Posterior vena cava (tissue), 2 donors: Measurements from ENCODE around the gene PEAK1. TPM values are rescaled to one million over a fixed set of nuclear protein-coding genes. Genes with fewer than 3 reads are reported as not detected.
"Not testable (repeated sequence)": the region's sequence is repeated elsewhere in the genome, so short reads cannot be mapped to it uniquely, and the experiment has no call there.

Experiments
- DNase-seq: peaks from one replicate; pipeline ENCODE4 v3.0.0-alpha.2; 2020; ENCODE audit warnings: low spot score
- intact Hi-C, 2 donors: fragments of 100-400 bp; cut with DNase I; formaldehyde crosslinking; loops; one replicate each; pipeline versions ENCODE4 v1.14.1 to v1.14.2; 2022 to 2023
- total RNA-seq, 2 donors: library from RNA; stranded (reverse); fragmentation: NEBNext Ultra II Directional; extraction: Animal tissue kit (Norgen Biotek cat#: 25700); gene quantifications; one replicate each; pipeline ENCODE4 v1.2.1, GENCODE V29; 2021
- donor health status: DM: yes; HTN: yes; CAD: no.
- donor health status: DM: yes; HTN: yes; CAD: no.

The PEAK1 gene
- total RNA-seq, 2 donors from 2014 or later = 78.6 to 101 TPM

DNA sequence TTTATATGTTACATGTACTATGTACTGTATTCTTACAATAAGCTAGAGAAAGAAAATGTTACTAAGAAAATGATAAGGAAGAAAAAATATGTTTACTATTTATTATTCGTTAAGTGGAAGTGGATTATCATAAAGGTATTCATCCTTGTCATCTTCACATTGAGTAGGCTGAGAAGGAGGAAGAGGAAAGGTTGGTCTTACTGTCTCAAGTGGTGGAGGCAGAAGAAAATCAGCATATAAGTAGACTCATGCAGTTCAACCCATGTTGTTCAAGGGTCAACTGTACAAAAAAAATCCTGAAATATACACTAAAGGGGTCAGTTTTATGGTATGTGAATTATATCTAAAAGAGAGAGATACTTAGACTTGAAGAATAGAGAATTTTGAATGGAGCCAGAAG, 6.5 kb upstream of the PEAK1 start:
- intact Hi-C loops = no loop called here
- no peak for DNase-seq

GRCh38 chr15:77425104-77425503, 5.2 kb upstream of the PEAK1 start:
- intact Hi-C loops = no loop called here
- DNase-seq = no peak

- DNase-seq = no peak
- intact Hi-C loops = no loop called here
These were observed 1.4 kb upstream of the PEAK1 start for GRCh38 chr15:77421370-77421700.

GRCh38 chr15:77420610-77421369, 886 bp upstream of the PEAK1 start, which contains the start of gene HMG20A:
HMG20A (plus strand) TSS chr15:77420888; CDS start chr15:77458408, 37,520 bp downstream.
- intact Hi-C loops = no loop called here
- DNase-seq = peak; percentile 83

DNA sequence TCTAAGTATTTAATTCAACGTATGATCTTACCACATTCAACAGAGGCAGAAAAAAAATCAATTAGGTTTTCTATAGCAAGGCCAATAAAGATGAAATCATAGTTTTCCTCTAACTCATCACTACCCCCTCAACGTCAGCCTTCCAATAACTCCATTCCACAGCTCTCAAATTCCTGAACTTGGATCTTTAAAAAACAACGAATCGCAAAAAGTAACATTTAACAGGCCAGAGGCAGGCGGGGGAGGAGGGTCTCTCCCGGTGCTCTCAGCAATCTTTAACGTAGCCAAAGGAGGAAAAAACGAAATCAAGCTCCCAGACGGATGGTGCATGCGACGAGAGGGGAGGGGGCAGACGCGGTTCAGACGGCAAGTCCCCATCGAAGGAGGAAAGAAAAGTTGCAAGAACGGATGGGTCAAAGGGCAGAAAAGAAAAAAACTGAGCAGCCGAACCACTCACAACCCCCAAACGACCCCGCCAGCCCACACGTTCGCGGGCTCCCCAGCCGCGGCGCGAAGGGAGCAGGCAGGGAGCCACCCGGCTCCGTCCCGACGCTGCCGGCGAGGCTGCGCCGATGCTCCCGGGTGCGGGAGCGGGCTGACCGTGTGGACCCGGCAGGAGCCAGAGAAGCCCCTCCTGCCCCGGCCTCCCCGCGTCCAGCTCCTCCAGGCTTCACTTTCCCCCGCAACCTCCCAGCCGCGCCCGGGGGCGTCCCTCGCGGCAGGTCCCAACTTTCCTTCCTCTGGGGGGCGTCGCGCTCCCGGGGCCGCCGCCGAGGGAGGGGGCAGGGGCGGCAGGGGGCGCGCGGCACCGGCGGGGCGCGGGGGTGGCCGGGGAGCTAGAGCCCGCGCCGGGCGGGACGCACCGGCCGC, 703 bp downstream of the PEAK1 start:
- DNase-seq = peak; percentile 82
- intact Hi-C loops = no loop called here

DNA sequence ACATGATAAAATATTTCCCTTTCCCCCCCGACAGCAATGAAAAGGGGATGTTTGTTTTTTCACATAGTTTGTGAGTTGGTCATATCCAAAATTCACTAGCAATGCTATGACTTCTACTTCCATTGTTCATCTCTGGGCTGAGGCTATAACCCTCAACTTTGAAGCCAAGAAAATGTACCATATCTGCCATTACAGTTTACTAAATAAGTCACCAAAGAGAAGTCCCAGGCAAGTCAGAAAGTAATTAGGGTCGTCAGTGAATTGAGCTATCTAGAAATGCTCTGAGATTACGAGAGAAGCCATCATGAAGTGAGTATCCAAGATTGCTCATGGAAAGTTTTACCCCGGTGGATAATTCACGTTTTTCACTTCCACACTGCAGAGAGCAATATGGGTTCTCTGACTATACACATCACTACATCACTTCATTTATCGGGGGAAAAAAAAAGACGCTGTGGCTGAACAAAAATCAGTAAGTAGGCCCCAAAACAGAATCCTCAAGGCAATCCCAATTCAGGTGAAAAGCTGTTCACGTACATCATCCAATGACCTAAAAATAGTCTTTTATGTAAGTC, 1.4 kb downstream of the PEAK1 start:
- no peak for DNase-seq
- intact Hi-C loops = no loop called here

- intact Hi-C loops = no loop called here
- no peak for DNase-seq
These were observed 2.3 kb downstream of the PEAK1 start for GRCh38 chr15:77417602-77418001.

- DNase-seq = no peak
- intact Hi-C loops = no loop called here
These were observed 3.0 kb downstream of the PEAK1 start for GRCh38 chr15:77416954-77417353.

DNA sequence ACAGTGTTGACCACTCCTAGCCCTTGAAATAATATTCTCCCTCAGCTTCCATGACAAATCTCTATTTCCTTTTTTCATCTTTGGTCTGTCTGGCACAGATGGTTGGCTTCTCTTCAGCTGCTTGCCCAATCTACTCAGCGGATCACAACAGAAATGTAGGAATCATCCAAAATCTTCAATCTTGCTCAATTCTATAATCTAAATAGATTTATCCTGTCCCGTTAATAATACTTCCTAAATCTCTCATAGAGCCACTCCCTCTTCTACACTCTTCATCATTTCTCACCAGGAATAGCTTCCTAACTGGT, 3.8 kb downstream of the PEAK1 start:
- intact Hi-C loops = no loop called here
- DNase-seq = no peak

- intact Hi-C loops = no loop called here
- no peak for DNase-seq
These were observed 4.3 kb downstream of the PEAK1 start for GRCh38 chr15:77415450-77416147.

DNA sequence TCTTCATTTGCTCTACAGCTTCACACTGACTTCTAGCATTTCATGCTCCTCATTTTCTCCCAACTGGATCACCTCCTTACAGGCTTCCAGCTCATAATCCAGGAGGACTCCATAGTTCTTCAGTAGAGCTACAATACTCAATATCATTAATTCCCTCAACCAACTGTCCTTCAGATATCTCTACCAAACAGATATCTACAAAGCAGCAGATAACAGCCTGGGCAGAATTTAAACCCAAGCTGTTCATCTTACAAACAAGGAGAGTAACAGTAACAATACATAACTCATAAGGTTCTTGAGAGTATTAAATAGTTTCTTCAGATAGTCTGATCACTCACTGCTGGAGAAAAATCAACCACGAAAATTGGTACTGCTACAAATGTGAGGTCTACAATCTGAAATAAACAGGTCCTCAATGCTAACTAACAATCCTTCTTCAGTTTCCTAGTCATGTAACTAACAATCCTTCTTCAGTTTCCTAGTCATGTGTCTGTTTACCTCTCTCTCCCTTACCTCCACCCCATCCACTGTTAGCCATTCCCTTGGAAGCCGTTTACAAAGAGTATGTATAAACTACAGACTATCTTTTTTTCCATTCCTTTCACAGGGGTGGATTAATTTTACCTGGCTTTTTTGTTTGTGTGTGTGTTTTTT, 5.0 kb downstream of the PEAK1 start:
- intact Hi-C loops = no loop called here
- no peak for DNase-seq

DNA sequence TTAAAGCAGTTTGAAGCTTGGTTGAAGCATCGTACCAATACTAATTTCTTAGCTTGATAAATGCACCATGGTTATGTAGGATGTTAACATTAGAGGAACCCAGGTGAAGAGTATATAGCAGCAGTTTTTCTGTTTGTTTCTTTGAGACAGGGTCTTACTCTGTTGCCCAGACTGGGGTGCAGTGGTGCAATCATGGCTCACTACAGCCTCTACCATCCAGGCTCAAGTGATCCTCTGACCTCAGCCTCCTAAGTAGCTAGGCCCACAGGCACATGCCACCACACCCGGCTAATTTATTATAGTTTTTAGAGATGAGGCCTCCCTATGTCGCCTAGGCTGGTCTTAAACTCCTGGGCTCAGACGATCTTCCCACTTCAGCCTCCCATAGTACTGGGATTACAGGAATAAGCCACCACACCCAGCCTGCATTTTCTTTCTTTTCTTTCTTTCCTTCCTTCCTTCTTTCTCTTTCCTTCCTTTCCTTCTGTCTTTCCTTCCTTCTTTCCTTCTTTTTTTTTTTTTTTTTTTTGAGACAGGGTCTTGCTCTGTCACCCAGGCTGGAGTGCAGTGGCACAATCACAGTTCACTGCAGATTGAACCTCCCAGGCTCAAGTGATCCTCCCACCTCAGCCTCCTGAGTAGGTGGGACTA, 6.1 kb downstream of the PEAK1 start:
- intact Hi-C loops = no loop called here

DNA sequence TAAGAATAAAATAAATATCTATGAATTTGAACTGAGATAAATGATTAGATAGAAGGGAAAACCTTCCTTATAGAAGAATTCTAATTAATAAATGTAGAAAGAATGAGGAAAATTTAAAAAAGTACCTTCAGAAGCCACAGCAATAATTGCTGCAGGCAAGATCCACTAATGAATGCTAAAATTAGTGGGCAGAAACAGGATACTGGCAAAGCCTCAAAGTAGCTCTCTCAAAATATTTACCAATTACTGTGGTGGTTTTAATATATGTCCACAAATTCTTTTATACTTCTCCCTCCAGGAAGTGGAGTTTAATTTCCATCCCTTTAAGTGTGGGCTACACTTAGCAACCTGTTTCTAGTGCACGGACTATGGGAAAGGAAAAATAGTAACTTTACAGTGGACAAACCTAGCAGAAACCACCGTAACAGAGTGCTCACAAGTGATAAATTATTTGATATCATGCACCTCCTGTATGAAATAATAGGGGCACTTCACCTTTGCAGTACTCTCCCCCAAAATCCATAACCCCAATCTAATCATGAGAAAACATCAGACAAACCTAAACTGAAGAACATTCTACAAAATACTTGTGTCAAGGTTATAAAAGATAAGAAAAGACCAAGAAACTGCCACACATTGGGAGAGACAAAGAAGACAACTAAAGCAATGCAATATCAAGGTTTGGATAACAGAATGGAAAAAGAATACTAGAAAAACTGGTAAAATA, 6.8 kb downstream of the PEAK1 start:
- intact Hi-C loops = no loop called here
- no peak for DNase-seq

More for the DNA sequence above, 6.1 kb downstream of the PEAK1 start:
- DNase-seq = no peak

DNA sequence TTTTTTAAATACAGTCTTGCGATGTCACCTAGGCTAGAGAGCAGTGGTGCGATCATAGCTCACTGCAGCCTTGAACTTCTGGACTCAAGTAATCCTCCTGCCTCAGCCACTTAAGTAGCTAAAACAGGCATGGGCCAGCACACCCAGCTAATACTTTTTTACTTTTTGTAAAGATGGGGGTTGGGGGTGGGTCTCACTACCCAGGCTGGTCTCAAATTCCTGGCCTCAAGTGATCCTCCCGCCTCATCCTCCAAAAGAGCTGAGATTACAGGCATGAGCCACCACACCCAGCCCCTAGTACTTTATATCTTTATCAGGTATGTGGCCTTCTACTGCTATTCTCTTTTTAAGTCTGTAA, 8.3 kb downstream of the PEAK1 start:
- DNase-seq = no peak
- intact Hi-C loops = no loop called here

DNA sequence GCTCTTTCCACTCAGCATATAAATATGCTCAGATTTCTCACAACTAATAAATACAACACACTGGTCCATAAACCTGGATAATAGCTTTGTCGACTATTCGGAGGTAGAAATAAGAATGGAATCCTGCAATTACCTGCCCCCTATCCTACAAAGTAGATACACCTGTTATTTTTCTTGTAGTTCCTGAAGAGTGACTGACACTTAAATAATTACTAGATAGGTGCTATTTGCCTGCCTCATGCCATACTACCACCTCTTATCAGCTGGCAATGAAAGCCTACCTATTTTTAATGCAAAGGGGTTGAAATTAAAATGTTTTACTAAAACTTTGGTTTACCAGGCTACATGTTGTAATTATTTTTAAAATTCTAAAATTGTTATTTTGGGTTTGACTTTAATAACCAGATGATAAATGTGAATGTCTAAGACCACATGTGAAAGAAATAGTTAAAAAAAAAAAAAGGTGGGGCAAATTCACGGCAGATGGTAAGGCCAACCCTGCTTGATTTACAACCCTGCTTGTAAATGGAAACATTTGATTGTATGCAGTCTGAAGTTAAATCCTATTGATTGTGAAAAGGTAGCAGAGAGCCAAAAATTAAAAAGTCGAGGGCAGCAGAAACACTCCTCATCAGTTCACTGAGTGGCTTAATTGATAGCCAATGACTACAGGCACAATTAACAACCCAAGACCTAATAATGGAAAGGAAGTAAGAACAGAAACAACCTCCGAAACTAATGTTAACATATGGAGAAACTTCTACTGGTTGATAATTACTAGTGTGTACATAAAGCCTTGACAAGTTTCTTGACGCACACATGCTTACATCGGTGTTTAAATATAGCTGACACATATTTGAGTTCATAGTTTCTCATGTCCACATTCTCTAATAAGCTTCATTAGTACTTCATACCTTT, 8.9 kb downstream of the PEAK1 start:
- intact Hi-C loops = no loop called here
- DNase-seq = no peak

- intact Hi-C loops, DNase-seq: not testable (repeated sequence)
These were observed 9.8 kb downstream of the PEAK1 start for GRCh38 chr15:77410157-77410500.
